ENCODE results near the gene LMAN2.

DNA sequence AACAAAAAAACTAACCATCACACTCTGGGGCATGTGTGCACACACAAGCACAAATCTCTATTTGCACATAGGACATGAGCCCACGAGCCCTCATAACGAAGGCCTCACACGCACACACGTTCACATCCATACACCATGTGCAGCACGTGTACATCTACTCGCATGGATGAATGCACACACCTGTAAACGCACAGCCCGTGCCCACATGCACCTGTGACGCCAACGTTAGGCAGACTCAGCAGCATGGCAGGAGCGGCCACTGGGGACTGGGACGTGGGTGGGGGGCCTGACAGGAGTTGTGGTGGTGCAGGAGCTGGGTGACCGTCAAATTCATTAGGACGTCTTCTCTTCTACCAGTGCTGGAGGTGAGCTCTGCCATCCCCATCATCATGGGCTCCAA lies 35.9 kb upstream of the LMAN2 start:
- TF ChIP-seq, protein P1, sequence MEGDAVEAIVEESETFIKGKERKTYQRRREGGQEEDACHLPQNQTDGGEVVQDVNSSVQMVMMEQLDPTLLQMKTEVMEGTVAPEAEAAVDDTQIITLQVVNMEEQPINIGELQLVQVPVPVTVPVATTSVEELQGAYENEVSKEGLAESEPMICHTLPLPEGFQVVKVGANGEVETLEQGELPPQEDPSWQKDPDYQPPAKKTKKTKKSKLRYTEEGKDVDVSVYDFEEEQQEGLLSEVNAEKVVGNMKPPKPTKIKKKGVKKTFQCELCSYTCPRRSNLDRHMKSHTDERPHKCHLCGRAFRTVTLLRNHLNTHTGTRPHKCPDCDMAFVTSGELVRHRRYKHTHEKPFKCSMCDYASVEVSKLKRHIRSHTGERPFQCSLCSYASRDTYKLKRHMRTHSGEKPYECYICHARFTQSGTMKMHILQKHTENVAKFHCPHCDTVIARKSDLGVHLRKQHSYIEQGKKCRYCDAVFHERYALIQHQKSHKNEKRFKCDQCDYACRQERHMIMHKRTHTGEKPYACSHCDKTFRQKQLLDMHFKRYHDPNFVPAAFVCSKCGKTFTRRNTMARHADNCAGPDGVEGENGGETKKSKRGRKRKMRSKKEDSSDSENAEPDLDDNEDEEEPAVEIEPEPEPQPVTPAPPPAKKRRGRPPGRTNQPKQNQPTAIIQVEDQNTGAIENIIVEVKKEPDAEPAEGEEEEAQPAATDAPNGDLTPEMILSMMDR (IDR thresholded peaks at IDR 0.05) = no peak
- TF ChIP-seq POLR2A (IDR thresholded peaks at IDR 0.05) = no peak
